ENCODE data around the gene ZMIZ1. TPM values are rescaled to one million over a fixed set of nuclear protein-coding genes. Genes with fewer than 3 reads are reported as not detected.
"Not testable (repeated sequence)": the region's sequence is repeated elsewhere in the genome, so short reads cannot be mapped to it uniquely, and the experiment has no call there.

ZMIZ1 gene
- polyA plus RNA-seq, 1 donor from 2014 or later: 26.8 TPM

DNA sequence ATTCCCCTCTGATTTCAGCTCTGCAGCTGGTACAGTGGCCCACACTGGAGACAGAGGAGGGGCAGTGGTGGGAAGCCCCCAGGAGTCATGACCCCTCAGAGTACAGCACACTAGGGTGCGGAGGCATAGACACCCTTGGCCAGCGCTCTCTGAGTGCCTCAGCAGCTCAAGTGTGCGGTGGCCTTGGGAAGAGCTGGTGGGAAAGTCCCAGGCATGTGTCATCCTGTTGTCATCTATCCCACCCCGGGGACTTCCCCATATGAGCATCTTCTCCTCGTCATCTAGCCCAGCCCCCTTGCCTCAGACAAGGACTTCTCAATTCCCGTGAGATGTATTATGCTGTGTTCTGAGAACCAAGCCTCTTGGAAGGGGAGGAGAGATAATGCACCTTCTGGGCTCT is 262.9 kb downstream of the ZMIZ1 start:
- Histone ChIP-seq H3K79me2 (replicated peaks; ENCODE audit: insufficient read depth, low read length) (no peaks in the 10 kb centered on the region), H3F3A (ENCODE audit: insufficient read depth, low read length, poor library complexity, severe bottlenecking) (no peaks in the 10 kb centered on the region), H3K27me3 (ENCODE audit: insufficient read depth, low read depth, low read length) (no peaks in the 10 kb centered on the region), H3K36me3 (ENCODE audit: insufficient read depth, low read length) (no peaks in the 10 kb centered on the region), H3K27ac (ENCODE audit: low read length) (no peak overlapping the region), H3K4me3 (ENCODE audit: low read length) (no peak overlapping the region), H3K9me2 (ENCODE audit: insufficient read depth, low read length) (no peaks in the 10 kb centered on the region), H4K20me1 (ENCODE audit: insufficient read depth) (no peaks in the 10 kb centered on the region), H3K4me2 (ENCODE audit: low read length) (no peak overlapping the region), H3K9ac (ENCODE audit: low read length) (no peak overlapping the region), H3K9me3 (ENCODE audit: low read length) (no peaks in the 10 kb centered on the region), H2AFZ (ENCODE audit: low read depth, low read length) (no peak overlapping the region)
- no peak for TF ChIP-seq MXI1 (conservative IDR thresholded peaks at IDR 0.05; ENCODE audit: poor library complexity, severe bottlenecking)
- no peak for TF ChIP-seq TAF1 (IDR thresholded peaks at IDR 0.05; ENCODE audit: low read depth)
- TF ChIP-seq SMC3 (conservative IDR thresholded peaks at IDR 0.05; ENCODE audit: poor library complexity): no peak
- TF ChIP-seq, protein P1, sequence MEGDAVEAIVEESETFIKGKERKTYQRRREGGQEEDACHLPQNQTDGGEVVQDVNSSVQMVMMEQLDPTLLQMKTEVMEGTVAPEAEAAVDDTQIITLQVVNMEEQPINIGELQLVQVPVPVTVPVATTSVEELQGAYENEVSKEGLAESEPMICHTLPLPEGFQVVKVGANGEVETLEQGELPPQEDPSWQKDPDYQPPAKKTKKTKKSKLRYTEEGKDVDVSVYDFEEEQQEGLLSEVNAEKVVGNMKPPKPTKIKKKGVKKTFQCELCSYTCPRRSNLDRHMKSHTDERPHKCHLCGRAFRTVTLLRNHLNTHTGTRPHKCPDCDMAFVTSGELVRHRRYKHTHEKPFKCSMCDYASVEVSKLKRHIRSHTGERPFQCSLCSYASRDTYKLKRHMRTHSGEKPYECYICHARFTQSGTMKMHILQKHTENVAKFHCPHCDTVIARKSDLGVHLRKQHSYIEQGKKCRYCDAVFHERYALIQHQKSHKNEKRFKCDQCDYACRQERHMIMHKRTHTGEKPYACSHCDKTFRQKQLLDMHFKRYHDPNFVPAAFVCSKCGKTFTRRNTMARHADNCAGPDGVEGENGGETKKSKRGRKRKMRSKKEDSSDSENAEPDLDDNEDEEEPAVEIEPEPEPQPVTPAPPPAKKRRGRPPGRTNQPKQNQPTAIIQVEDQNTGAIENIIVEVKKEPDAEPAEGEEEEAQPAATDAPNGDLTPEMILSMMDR (IDR thresholded peaks at IDR 0.05; ENCODE audit: poor library complexity, severe bottlenecking): no peak
- TF ChIP-seq POLR2AphosphoS5 (IDR thresholded peaks at IDR 0.05): no peak
- TF ChIP-seq EP300 (conservative IDR thresholded peaks at IDR 0.05; ENCODE audit: poor library complexity, severe bottlenecking): no peak
- no peak for TF ChIP-seq RAD21 (conservative IDR thresholded peaks at IDR 0.05)
- TF ChIP-seq EZH2 (IDR thresholded peaks at IDR 0.05; ENCODE audit: borderline replicate concordance, insufficient read depth, low read length, poor library complexity, severe bottlenecking): no peak
- TF ChIP-seq, protein P2, sequence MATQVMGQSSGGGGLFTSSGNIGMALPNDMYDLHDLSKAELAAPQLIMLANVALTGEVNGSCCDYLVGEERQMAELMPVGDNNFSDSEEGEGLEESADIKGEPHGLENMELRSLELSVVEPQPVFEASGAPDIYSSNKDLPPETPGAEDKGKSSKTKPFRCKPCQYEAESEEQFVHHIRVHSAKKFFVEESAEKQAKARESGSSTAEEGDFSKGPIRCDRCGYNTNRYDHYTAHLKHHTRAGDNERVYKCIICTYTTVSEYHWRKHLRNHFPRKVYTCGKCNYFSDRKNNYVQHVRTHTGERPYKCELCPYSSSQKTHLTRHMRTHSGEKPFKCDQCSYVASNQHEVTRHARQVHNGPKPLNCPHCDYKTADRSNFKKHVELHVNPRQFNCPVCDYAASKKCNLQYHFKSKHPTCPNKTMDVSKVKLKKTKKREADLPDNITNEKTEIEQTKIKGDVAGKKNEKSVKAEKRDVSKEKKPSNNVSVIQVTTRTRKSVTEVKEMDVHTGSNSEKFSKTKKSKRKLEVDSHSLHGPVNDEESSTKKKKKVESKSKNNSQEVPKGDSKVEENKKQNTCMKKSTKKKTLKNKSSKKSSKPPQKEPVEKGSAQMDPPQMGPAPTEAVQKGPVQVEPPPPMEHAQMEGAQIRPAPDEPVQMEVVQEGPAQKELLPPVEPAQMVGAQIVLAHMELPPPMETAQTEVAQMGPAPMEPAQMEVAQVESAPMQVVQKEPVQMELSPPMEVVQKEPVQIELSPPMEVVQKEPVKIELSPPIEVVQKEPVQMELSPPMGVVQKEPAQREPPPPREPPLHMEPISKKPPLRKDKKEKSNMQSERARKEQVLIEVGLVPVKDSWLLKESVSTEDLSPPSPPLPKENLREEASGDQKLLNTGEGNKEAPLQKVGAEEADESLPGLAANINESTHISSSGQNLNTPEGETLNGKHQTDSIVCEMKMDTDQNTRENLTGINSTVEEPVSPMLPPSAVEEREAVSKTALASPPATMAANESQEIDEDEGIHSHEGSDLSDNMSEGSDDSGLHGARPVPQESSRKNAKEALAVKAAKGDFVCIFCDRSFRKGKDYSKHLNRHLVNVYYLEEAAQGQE (IDR thresholded peaks at IDR 0.05; ENCODE audit: borderline replicate concordance): no peak

DNA sequence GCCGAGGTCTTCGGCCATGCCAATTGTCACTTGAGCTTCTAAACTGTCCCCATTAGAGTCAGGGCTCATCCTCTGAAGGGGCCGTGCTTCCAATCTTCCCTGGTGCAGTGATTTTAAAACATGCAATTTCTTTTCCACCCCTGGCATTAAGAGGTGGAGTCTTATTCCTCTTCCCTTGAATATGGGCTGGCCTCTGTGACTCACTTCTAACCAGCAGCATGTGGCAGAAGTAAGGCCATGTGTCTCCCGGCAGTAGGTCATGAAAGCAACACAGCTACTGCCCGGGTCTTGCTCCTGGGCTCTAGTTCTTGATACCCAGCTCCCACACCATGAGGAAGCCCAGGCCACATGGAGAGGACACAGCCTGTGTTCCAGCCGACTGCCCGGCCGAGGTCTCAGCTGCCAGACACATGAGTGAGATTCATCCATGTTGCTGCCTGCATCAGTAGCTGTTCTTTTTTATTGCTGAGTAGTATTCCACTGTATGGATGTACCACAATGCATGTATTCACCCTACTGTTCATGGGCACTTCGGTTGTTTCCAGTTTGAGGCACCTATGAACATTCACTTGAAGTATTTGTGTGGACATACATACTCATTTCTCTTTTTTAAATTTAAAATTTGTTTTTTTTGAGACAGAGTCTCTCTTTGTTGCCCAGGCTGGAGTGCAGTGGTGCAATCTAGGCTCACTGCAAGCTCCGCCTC is 264.0 kb downstream of the ZMIZ1 start:
- not testable (repeated sequence) for H3K4me2 ChIP-seq (ENCODE audit: low read length); H3K4me3 ChIP-seq (ENCODE audit: low read length); H3K27me3 ChIP-seq (ENCODE audit: insufficient read depth, low read depth, low read length); H3K36me3 ChIP-seq (ENCODE audit: insufficient read depth, low read length); H3K79me2 ChIP-seq (replicated peaks; ENCODE audit: insufficient read depth, low read length); H2AFZ ChIP-seq (ENCODE audit: low read depth, low read length); H3K9ac ChIP-seq (ENCODE audit: low read length); H4K20me1 ChIP-seq (ENCODE audit: insufficient read depth); H3F3A ChIP-seq (ENCODE audit: insufficient read depth, low read length, poor library complexity, severe bottlenecking); H3K27ac ChIP-seq (ENCODE audit: low read length); H3K9me2 ChIP-seq (ENCODE audit: insufficient read depth, low read length); H3K9me3 ChIP-seq (ENCODE audit: low read length)
